Endothelial cell (in vitro differentiated cells): ENCODE results near the gene TRIOBP. TPM values are rescaled to one million over a fixed set of nuclear protein-coding genes. Genes with fewer than 3 reads are reported as not detected.
A peak's percentile ranks its signal among the peaks of the same experiment; 100 is the strongest.
"Not testable (repeated sequence)": the region's sequence is repeated elsewhere in the genome, so short reads cannot be mapped to it uniquely, and the experiment has no call there.

Source experiments
- DNase-seq: peaks from one replicate; pipeline ENCODE4 v3.0.0; 2021; ENCODE audit warnings: low spot score
- H3K27ac Mint-ChIP-seq: one replicate; pipeline ENCODE4 v1.8.0; 2021; ENCODE audit warnings: mixed read lengths, inconsistent platforms; ENCODE audit not compliant: unreplicated experiment
- H3K27me3 Mint-ChIP-seq: one replicate; pipeline ENCODE4 v1.8.0; 2021; ENCODE audit warnings: mild to moderate bottlenecking, moderate library complexity, mixed read lengths, inconsistent platforms; ENCODE audit not compliant: unreplicated experiment
- H3K36me3 Mint-ChIP-seq: one replicate; pipeline ENCODE4 v1.8.0; 2021; ENCODE audit warnings: mild to moderate bottlenecking, low read depth, mixed read lengths, inconsistent platforms; ENCODE audit not compliant: unreplicated experiment
- H3K4me1 Mint-ChIP-seq: one replicate; pipeline ENCODE4 v1.8.0; 2021; ENCODE audit warnings: mild to moderate bottlenecking, mixed read lengths, inconsistent platforms; ENCODE audit not compliant: unreplicated experiment
- H3K4me3 Mint-ChIP-seq: one replicate; pipeline ENCODE4 v1.8.0; 2021; ENCODE audit warnings: mild to moderate bottlenecking, mixed read lengths, inconsistent platforms; ENCODE audit not compliant: unreplicated experiment
- H3K9me3 Mint-ChIP-seq: one replicate; pipeline ENCODE4 v1.8.0; 2021; ENCODE audit warnings: mixed read lengths, inconsistent platforms; ENCODE audit not compliant: unreplicated experiment
- total RNA-seq: library from RNA; stranded (reverse); fragmentation: NEBNext Ultra II Directional; extraction: Animal tissue kit (Norgen Biotek cat#: 25700); gene quantifications from one replicate; pipeline ENCODE4 v1.2.1, GENCODE V29; 2021; ENCODE audit not compliant: unreplicated experiment
- TF ChIP-seq, protein P1 (sequence below): fragments of 200-600 bp; sonication (generic); IDR thresholded peaks from one replicate; pipeline ENCODE4 v1.5.0; 2021; ENCODE audit warnings: antibody characterized with exemption; ENCODE audit not compliant: unreplicated experiment

Gene TRIOBP
- total RNA-seq, 1 donor from 2014 or later = 110 TPM

- Mint-ChIP-seq H3K27ac (peak within 1 kb of the TSS; percentile 77), H3K36me3 (peaks cover 4% of the 10 kb centered on the region), H3K27me3 (no peaks in the 10 kb centered on the region), H3K4me1 (peaks cover 6% of the 10 kb centered on the region), H3K9me3 (no peaks in the 10 kb centered on the region), H3K4me3 (peak within 1 kb of the TSS; percentile 93)
- peak; percentile 69 for DNase-seq
- TF ChIP-seq, protein P1, sequence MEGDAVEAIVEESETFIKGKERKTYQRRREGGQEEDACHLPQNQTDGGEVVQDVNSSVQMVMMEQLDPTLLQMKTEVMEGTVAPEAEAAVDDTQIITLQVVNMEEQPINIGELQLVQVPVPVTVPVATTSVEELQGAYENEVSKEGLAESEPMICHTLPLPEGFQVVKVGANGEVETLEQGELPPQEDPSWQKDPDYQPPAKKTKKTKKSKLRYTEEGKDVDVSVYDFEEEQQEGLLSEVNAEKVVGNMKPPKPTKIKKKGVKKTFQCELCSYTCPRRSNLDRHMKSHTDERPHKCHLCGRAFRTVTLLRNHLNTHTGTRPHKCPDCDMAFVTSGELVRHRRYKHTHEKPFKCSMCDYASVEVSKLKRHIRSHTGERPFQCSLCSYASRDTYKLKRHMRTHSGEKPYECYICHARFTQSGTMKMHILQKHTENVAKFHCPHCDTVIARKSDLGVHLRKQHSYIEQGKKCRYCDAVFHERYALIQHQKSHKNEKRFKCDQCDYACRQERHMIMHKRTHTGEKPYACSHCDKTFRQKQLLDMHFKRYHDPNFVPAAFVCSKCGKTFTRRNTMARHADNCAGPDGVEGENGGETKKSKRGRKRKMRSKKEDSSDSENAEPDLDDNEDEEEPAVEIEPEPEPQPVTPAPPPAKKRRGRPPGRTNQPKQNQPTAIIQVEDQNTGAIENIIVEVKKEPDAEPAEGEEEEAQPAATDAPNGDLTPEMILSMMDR = no peak
Measured at GRCh38 chr22:37686002-37686982, 10.6 kb upstream of the TRIOBP start, which contains the start of gene NOL12. Gene NOL12, plus strand, starts transcription at chr22:37686343. Its CDS starts 50 bp downstream, at chr22:37686393.

GRCh38 chr22:37690407-37690806 is 6.4 kb upstream of the TRIOBP start:
- H3K4me1 Mint-ChIP-seq = peaks cover 6% of the 10 kb centered on the region
- no peak overlapping the region for H3K4me3 Mint-ChIP-seq
- TF ChIP-seq, protein P1 = no peak
- no peak overlapping the region for H3K27ac Mint-ChIP-seq
- no peaks in the 10 kb centered on the region for H3K9me3 Mint-ChIP-seq
- DNase-seq = no peak
- no peaks in the 10 kb centered on the region for H3K27me3 Mint-ChIP-seq
- H3K36me3 Mint-ChIP-seq = peaks cover 18% of the 10 kb centered on the region

- Mint-ChIP-seq H3K27ac (no peak overlapping the region), H3K36me3 (peaks cover 18% of the 10 kb centered on the region), H3K4me3 (no peak overlapping the region), H3K27me3 (no peaks in the 10 kb centered on the region), H3K4me1 (peaks cover 6% of the 10 kb centered on the region), H3K9me3 (no peaks in the 10 kb centered on the region)
- DNase-seq = no peak
- TF ChIP-seq, protein P1 = no peak
Measured at GRCh38 chr22:37690901-37691504, 5.8 kb upstream of the TRIOBP start.

- Mint-ChIP-seq H3K4me1 (peaks cover 3% of the 10 kb centered on the region), H3K4me3 (no peak overlapping the region), H3K9me3 (no peaks in the 10 kb centered on the region), H3K36me3 (peaks cover 18% of the 10 kb centered on the region), H3K27ac (peak overlapping the region; percentile 7), H3K27me3 (peaks cover 3% of the 10 kb centered on the region)
- no peak for DNase-seq
- TF ChIP-seq, protein P1 = no peak
Measured at GRCh38 chr22:37692627-37693285, 4.1 kb upstream of the TRIOBP start.

GRCh38 chr22:37694131-37694530 is 2.7 kb upstream of the TRIOBP start:
- not testable (repeated sequence) for DNase-seq, H3K27ac Mint-ChIP-seq, H3K4me3 Mint-ChIP-seq, H3K4me1 Mint-ChIP-seq, H3K9me3 Mint-ChIP-seq, H3K27me3 Mint-ChIP-seq
- peaks cover 18% of the 10 kb centered on the region for H3K36me3 Mint-ChIP-seq

DNA sequence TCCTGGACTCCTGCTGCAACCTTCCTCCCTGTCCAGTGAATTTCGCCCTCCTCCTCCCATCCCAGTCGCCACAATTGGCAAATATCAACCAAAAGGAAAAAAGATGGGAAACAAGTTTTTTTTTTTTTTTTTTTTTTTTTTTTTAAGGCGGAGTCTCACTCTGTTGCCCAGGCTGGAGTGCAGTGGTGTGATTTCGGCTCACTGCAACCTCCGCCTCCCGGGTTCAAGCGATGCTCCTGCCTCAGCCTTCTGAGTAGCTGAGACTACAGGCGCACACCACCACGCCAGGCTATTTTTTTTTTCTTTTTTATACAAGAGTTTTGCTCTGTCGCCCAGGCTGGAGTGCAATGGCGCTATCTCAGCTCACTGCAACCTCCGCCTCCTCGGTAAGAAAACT is 590 bp upstream of the TRIOBP start:
- not testable (repeated sequence) for H3K9me3 Mint-ChIP-seq, DNase-seq, H3K4me1 Mint-ChIP-seq, H3K27ac Mint-ChIP-seq, H3K27me3 Mint-ChIP-seq
- H3K4me3 Mint-ChIP-seq = peak overlapping the region; percentile 89
- H3K36me3 Mint-ChIP-seq = peaks cover 14% of the 10 kb centered on the region
